ENCODE measurements around the gene OOSP3.
"Not testable (repeated sequence)": the region's sequence is repeated elsewhere in the genome, so short reads cannot be mapped to it uniquely, and the experiment has no call there.

The OOSP3 gene

GRCh38 chr11:59879567-59879966 is 985 bp downstream of the OOSP3 start:
- TF ChIP-seq MYC (IDR thresholded peaks at IDR 0.05; ENCODE audit: low read depth, low read length) (no peak), POLR2A (IDR thresholded peaks at IDR 0.05; ENCODE audit: extremely low read depth, insufficient read length) (no peak), MAX (IDR thresholded peaks at IDR 0.05; ENCODE audit: low read depth, low read length) (no peak), CTCF (IDR thresholded peaks at IDR 0.05; ENCODE audit: low read depth, low read length) (no peak)
- DNase-seq (ENCODE audit: low read depth) = no peak
- H3K4me3 ChIP-seq (ENCODE audit: low read depth, low read length) = no peak overlapping the region

- TF ChIP-seq POLR2A (IDR thresholded peaks at IDR 0.05; ENCODE audit: extremely low read depth, insufficient read length) (no peak), CTCF (IDR thresholded peaks at IDR 0.05; ENCODE audit: low read depth, low read length) (no peak), MYC (IDR thresholded peaks at IDR 0.05; ENCODE audit: low read depth, low read length) (no peak), MAX (IDR thresholded peaks at IDR 0.05; ENCODE audit: low read depth, low read length) (no peak)
- no peak overlapping the region for H3K4me3 ChIP-seq (ENCODE audit: low read depth, low read length)
- DNase-seq (ENCODE audit: low read depth) = no peak
These were observed 5.0 kb downstream of the OOSP3 start for GRCh38 chr11:59883597-59883996.

- H3K4me3 ChIP-seq (ENCODE audit: low read depth, low read length); DNase-seq (ENCODE audit: low read depth): not testable (repeated sequence)
These were observed 8.6 kb downstream of the OOSP3 start for GRCh38 chr11:59887156-59887555.

GRCh38 chr11:59891781-59892181 is 13.2 kb downstream of the OOSP3 start:
- TF ChIP-seq MYC (IDR thresholded peaks at IDR 0.05; ENCODE audit: low read depth, low read length) = no peak
- TF ChIP-seq POLR2A (IDR thresholded peaks at IDR 0.05; ENCODE audit: extremely low read depth, insufficient read length) = no peak
- TF ChIP-seq CTCF (IDR thresholded peaks at IDR 0.05; ENCODE audit: low read depth, low read length) = no peak
- no peak for TF ChIP-seq MAX (IDR thresholded peaks at IDR 0.05; ENCODE audit: low read depth, low read length)
- DNase-seq (ENCODE audit: low read depth) = peak; percentile 46
- no peak overlapping the region for H3K4me3 ChIP-seq (ENCODE audit: low read depth, low read length)

- DNase-seq (ENCODE audit: low read depth) = no peak
- TF ChIP-seq POLR2A (IDR thresholded peaks at IDR 0.05; ENCODE audit: extremely low read depth, insufficient read length) (no peak), MAX (IDR thresholded peaks at IDR 0.05; ENCODE audit: low read depth, low read length) (no peak), MYC (IDR thresholded peaks at IDR 0.05; ENCODE audit: low read depth, low read length) (no peak), CTCF (IDR thresholded peaks at IDR 0.05; ENCODE audit: low read depth, low read length) (no peak)
- no peak overlapping the region for H3K4me3 ChIP-seq (ENCODE audit: low read depth, low read length)
These were observed 16.0 kb downstream of the OOSP3 start for GRCh38 chr11:59894616-59895015.

GRCh38 chr11:59898046-59898445 is 19.5 kb downstream of the OOSP3 start:
- H3K4me3 ChIP-seq (ENCODE audit: low read depth, low read length) = no peak overlapping the region
- TF ChIP-seq CTCF (IDR thresholded peaks at IDR 0.05; ENCODE audit: low read depth, low read length) (no peak), MYC (IDR thresholded peaks at IDR 0.05; ENCODE audit: low read depth, low read length) (no peak), POLR2A (IDR thresholded peaks at IDR 0.05; ENCODE audit: extremely low read depth, insufficient read length) (no peak), MAX (IDR thresholded peaks at IDR 0.05; ENCODE audit: low read depth, low read length) (no peak)
- DNase-seq (ENCODE audit: low read depth) = no peak

Data from NB4 (cell line).